ENCODE results near the gene PTCH1.
A peak's percentile ranks its signal among the peaks of the same experiment; 100 is the strongest.

Gene PTCH1

DNA sequence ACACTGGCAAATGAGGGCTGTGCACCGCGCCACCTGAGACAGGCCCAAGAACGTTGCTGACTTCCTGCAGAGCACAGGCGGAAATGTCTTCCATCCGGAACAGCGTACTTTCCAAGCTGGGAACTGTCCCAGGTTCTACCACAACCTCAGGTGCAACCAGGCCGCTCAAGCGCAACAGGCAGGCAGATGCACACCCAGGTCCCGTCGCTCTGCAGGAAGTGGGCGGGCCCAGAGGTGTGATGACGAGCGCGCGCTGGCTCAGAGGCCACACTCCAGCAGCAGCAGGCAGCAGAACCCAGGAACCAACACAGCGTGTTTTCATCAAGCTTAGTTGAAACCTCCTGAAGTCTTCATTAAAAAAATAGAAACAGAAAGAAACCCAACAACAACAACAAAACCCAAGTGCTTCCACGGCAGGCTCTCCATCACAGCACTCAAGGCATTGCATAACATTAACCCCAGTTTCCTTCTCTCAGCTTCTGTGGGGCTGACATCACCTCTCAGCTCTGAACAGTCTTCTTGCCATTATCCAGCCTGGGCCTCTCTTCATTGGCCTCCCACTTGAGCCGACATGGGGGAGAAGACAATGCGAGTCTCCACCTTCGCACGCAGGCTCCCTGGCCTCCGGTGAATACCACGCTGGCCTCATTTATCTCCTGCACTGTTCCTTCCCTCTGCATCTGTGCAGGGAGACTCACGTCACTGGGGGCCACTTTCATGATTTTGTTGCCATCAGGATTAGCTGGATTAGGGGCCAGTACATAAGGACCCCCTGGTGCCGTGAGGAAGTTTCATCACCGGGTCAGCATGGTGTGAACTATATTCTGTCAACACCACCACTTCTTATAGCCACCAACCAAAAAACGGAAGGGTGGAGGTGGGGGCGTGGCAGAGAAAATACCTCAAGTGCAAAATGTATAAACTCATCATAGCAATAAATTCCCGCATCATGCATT is 22.1 kb downstream of the PTCH1 start:
- Histone ChIP-seq H3K9me3 (replicated peaks; ENCODE audit: insufficient read depth, low read length) (no peaks in the 10 kb centered on the region), H3K27ac (ENCODE audit: low read length) (peak overlapping the region; percentile 98), H3K9ac (ENCODE audit: low read length) (peak overlapping the region; percentile 68), H4K20me1 (ENCODE audit: insufficient read depth, low read length) (no peaks in the 10 kb centered on the region), H3F3A (ENCODE audit: insufficient read depth, low read length) (peaks cover 30% of the 10 kb centered on the region), H2AFZ (ENCODE audit: low read length) (peak overlapping the region; percentile 63), H3K4me1 (ENCODE audit: low read length) (peaks cover 33% of the 10 kb centered on the region), H3K79me2 (ENCODE audit: low read length) (peaks cover 91% of the 10 kb centered on the region), H3K4me3 (ENCODE audit: low read length) (peak overlapping the region; percentile 64), H3K27me3 (replicated peaks; ENCODE audit: insufficient read depth, low read length) (no peaks in the 10 kb centered on the region), H3K4me2 (ENCODE audit: low read depth, low read length) (peak overlapping the region; percentile 95), H3K36me3 (replicated peaks; ENCODE audit: insufficient read depth, low read length) (no peaks in the 10 kb centered on the region), H3K9me2 (replicated peaks; ENCODE audit: insufficient read depth, low read length) (no peaks in the 10 kb centered on the region)
- TF ChIP-seq EZH2phosphoT487 (IDR thresholded peaks at IDR 0.05; ENCODE audit: low read length) (no peak), EZH2 (optimal IDR thresholded peaks at IDR 0.05; ENCODE audit: low read depth, low read length) (no peak)
- TF ChIP-seq, protein P1, sequence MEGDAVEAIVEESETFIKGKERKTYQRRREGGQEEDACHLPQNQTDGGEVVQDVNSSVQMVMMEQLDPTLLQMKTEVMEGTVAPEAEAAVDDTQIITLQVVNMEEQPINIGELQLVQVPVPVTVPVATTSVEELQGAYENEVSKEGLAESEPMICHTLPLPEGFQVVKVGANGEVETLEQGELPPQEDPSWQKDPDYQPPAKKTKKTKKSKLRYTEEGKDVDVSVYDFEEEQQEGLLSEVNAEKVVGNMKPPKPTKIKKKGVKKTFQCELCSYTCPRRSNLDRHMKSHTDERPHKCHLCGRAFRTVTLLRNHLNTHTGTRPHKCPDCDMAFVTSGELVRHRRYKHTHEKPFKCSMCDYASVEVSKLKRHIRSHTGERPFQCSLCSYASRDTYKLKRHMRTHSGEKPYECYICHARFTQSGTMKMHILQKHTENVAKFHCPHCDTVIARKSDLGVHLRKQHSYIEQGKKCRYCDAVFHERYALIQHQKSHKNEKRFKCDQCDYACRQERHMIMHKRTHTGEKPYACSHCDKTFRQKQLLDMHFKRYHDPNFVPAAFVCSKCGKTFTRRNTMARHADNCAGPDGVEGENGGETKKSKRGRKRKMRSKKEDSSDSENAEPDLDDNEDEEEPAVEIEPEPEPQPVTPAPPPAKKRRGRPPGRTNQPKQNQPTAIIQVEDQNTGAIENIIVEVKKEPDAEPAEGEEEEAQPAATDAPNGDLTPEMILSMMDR (IDR thresholded peaks at IDR 0.05; ENCODE audit: low read length), result no peak
- peak; percentile 94 for DNase-seq

DNA sequence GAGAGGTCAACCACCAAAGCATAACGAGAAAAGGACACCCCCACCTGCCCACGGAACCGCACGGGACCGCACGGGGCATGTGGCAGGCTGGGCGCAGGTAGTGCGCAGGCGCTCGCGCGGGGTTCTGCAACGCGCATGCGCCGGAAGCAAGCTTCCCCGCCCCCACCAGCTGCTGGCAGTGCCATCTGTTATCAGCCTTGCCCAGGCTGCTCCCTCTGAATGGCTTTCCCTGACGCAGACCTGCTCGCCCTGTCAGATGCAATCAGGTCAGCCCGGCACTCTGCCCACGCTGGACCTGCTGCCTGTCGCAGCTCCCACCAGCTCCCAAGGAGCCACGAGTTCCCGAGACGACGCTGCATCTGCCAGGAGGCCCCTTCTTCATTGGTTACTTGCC is 22.8 kb downstream of the PTCH1 start:
- peak; percentile 87 for DNase-seq
- Histone ChIP-seq H3K36me3 (replicated peaks; ENCODE audit: insufficient read depth, low read length) (no peaks in the 10 kb centered on the region), H3K79me2 (ENCODE audit: low read length) (peaks cover 91% of the 10 kb centered on the region), H3K9ac (ENCODE audit: low read length) (peak overlapping the region; percentile 68), H3K27me3 (replicated peaks; ENCODE audit: insufficient read depth, low read length) (no peaks in the 10 kb centered on the region), H3K27ac (ENCODE audit: low read length) (peak overlapping the region; percentile 98), H3K4me1 (ENCODE audit: low read length) (peaks cover 33% of the 10 kb centered on the region), H3F3A (ENCODE audit: insufficient read depth, low read length) (peaks cover 30% of the 10 kb centered on the region), H3K4me2 (ENCODE audit: low read depth, low read length) (peak overlapping the region; percentile 95), H3K9me2 (replicated peaks; ENCODE audit: insufficient read depth, low read length) (no peaks in the 10 kb centered on the region), H3K4me3 (ENCODE audit: low read length) (peak overlapping the region; percentile 64), H4K20me1 (ENCODE audit: insufficient read depth, low read length) (no peaks in the 10 kb centered on the region), H3K9me3 (replicated peaks; ENCODE audit: insufficient read depth, low read length) (no peaks in the 10 kb centered on the region), H2AFZ (ENCODE audit: low read length) (peak overlapping the region; percentile 63)
- TF ChIP-seq, protein P1 (IDR thresholded peaks at IDR 0.05; ENCODE audit: low read length), result no peak
- no peak for TF ChIP-seq EZH2phosphoT487 (IDR thresholded peaks at IDR 0.05; ENCODE audit: low read length)
- no peak for TF ChIP-seq EZH2 (optimal IDR thresholded peaks at IDR 0.05; ENCODE audit: low read depth, low read length)

DNA sequence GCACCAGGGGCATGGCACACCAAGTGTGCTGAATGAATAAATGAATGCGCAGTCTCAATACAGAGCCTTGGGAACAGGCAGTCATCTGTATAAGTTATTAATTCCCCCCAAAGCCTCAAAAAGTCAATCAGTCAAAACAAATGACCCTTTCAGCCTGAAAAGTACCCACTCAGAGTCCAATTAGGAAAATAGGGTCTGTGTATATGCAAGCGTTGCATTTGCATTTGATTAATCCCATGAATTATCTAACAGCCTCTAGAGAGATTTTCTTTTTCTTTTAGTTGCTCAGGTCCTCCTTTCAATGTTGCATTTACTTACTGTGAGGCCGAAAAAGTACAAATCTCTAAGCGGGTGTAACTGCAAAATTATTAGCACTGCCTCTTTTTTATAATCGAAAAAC is 23.4 kb downstream of the PTCH1 start:
- H3K36me3 ChIP-seq (replicated peaks; ENCODE audit: insufficient read depth, low read length), result no peaks in the 10 kb centered on the region
- H3F3A ChIP-seq (ENCODE audit: insufficient read depth, low read length), result peaks cover 30% of the 10 kb centered on the region
- no peak for DNase-seq
- no peaks in the 10 kb centered on the region for H3K27me3 ChIP-seq (replicated peaks; ENCODE audit: insufficient read depth, low read length)
- H3K9ac ChIP-seq (ENCODE audit: low read length), result peak overlapping the region; percentile 68; the same call in 1 of the 2 replicates
- H4K20me1 ChIP-seq (ENCODE audit: insufficient read depth, low read length), result no peaks in the 10 kb centered on the region
- H3K4me3 ChIP-seq (ENCODE audit: low read length), result peak overlapping the region; percentile 64
- TF ChIP-seq EZH2phosphoT487 (IDR thresholded peaks at IDR 0.05; ENCODE audit: low read length), result no peak
- TF ChIP-seq EZH2 (optimal IDR thresholded peaks at IDR 0.05; ENCODE audit: low read depth, low read length), result no peak
- TF ChIP-seq, protein P1 (IDR thresholded peaks at IDR 0.05; ENCODE audit: low read length), result no peak
- H3K27ac ChIP-seq (ENCODE audit: low read length), result peak overlapping the region; percentile 98; the same call in 1 of the 2 replicates
- peak overlapping the region; percentile 95 for H3K4me2 ChIP-seq (ENCODE audit: low read depth, low read length)
- H3K4me1 ChIP-seq (ENCODE audit: low read length), result peaks cover 33% of the 10 kb centered on the region
- H3K79me2 ChIP-seq (ENCODE audit: low read length), result peaks cover 90% of the 10 kb centered on the region
- H3K9me3 ChIP-seq (replicated peaks; ENCODE audit: insufficient read depth, low read length), result no peaks in the 10 kb centered on the region
- H3K9me2 ChIP-seq (replicated peaks; ENCODE audit: insufficient read depth, low read length), result no peaks in the 10 kb centered on the region
- no peak overlapping the region for H2AFZ ChIP-seq (ENCODE audit: low read length)
